Measurements from ENCODE around the gene QRFP.

DNA sequence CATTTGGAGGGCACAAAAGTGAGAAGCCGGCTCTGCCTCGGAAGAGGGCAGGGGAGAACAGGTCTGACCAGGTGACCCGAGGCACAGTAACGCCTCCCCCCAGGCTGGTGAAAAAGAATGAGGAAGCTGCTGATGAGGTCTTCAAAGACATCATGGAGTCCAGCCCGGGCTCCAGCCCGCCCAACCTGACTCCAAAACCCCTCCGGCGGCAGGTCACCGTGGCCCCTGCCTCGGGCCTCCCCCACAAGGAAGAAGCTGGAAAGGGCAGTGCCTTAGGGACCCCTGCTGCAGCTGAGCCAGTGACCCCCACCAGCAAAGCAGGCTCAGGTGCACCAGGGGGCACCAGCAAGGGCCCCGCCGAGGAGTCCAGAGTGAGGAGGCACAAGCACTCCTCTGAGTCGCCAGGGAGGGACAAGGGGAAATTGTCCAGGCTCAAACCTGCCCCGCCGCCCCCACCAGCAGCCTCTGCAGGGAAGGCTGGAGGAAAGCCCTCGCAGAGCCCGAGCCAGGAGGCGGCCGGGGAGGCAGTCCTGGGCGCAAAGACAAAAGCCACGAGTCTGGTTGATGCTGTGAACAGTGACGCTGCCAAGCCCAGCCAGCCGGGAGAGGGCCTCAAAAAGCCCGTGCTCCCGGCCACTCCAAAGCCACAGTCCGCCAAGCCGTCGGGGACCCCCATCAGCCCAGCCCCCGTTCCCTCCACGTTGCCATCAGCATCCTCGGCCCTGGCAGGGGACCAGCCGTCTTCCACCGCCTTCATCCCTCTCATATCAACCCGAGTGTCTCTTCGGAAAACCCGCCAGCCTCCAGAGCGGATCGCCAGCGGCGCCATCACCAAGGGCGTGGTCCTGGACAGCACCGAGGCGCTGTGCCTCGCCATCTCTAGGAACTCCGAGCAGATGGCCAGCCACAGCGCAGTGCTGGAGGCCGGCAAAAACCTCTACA lies 11.8 kb downstream of the QRFP start:
- TF ChIP-seq, protein P1, sequence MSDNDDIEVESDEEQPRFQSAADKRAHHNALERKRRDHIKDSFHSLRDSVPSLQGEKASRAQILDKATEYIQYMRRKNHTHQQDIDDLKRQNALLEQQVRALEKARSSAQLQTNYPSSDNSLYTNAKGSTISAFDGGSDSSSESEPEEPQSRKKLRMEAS (IDR thresholded peaks at IDR 0.05) = no peak
- TF ChIP-seq, protein P2, sequence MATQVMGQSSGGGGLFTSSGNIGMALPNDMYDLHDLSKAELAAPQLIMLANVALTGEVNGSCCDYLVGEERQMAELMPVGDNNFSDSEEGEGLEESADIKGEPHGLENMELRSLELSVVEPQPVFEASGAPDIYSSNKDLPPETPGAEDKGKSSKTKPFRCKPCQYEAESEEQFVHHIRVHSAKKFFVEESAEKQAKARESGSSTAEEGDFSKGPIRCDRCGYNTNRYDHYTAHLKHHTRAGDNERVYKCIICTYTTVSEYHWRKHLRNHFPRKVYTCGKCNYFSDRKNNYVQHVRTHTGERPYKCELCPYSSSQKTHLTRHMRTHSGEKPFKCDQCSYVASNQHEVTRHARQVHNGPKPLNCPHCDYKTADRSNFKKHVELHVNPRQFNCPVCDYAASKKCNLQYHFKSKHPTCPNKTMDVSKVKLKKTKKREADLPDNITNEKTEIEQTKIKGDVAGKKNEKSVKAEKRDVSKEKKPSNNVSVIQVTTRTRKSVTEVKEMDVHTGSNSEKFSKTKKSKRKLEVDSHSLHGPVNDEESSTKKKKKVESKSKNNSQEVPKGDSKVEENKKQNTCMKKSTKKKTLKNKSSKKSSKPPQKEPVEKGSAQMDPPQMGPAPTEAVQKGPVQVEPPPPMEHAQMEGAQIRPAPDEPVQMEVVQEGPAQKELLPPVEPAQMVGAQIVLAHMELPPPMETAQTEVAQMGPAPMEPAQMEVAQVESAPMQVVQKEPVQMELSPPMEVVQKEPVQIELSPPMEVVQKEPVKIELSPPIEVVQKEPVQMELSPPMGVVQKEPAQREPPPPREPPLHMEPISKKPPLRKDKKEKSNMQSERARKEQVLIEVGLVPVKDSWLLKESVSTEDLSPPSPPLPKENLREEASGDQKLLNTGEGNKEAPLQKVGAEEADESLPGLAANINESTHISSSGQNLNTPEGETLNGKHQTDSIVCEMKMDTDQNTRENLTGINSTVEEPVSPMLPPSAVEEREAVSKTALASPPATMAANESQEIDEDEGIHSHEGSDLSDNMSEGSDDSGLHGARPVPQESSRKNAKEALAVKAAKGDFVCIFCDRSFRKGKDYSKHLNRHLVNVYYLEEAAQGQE (IDR thresholded peaks at IDR 0.05; ENCODE audit: low read depth) = no peak
- TF ChIP-seq EP300 (IDR thresholded peaks at IDR 0.05; ENCODE audit: borderline replicate concordance) (no peak), TAF1 (IDR thresholded peaks at IDR 0.05; ENCODE audit: low read depth) (no peak), TCF12 (IDR thresholded peaks at IDR 0.05; ENCODE audit: low read depth) (no peak), RAD21 (IDR thresholded peaks at IDR 0.05; ENCODE audit: low read depth) (no peak), CREB1 (IDR thresholded peaks at IDR 0.05; ENCODE audit: low read depth) (no peak), ZBTB7A (IDR thresholded peaks at IDR 0.05; ENCODE audit: low read depth) (no peak), FOXM1 (IDR thresholded peaks at IDR 0.05; ENCODE audit: borderline replicate concordance, low read depth) (no peak)
